Measurements from ENCODE around the gene SKI.

The SKI gene

DNA sequence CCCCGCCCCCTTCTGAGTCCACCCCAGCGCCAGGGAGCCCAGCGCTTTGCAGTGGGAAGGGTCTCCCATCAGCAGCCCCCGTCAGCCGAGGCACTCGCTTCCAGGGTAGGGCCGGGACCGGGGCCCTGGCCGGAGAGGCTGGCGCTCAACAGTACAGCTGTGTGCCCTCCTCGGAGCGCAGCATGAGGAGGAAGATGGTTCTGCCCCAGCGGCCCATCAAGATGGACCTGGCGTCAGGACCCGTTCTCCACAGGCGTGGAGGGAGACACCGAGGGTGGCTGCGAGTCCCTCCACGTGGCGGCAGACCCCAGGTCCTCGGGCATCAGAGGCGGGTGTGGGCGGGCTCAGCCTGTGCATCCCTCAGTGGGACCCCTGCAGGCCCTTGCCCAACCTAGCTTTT, 109.0 kb downstream of the SKI start:
- no peak for DNase-seq
- H3K27me3 ChIP-seq (replicated peaks in 2 of 5; ENCODE audit: control insufficient read depth in 4 of 5, insufficient read depth in 5 of 5, low read length in 4 of 5), result peaks cover 0 to 1% (median 0%) of the 10 kb centered on the region in 5 experiments
- no peaks in the 10 kb centered on the region for H3K9me3 ChIP-seq (ENCODE audit: control extremely low read depth in 1 of 5, control insufficient read depth in 4 of 5, insufficient read depth in 2 of 5, low read depth in 1 of 5, low read length in 4 of 5)
- H3K36me3 ChIP-seq (ENCODE audit: control insufficient read depth in 4 of 4, insufficient read depth in 4 of 4, low read length in 3 of 4), result no peaks in the 10 kb centered on the region
- ChIA-PET POLR2A (no interaction called here), CTCF (no interaction called here)
- no peak overlapping the region for H3K27ac ChIP-seq (ENCODE audit: insufficient read depth in 1 of 2, low read depth in 1 of 2, low read length in 2 of 2, poor library complexity in 1 of 2, severe bottlenecking in 2 of 2)
- no peaks in the 10 kb centered on the region for H3K4me1 ChIP-seq (ENCODE audit: control extremely low read depth in 1 of 4, control insufficient read depth in 4 of 4, insufficient read depth in 4 of 4, low read length in 3 of 4)
- WGBS (ENCODE audit: insufficient coverage), result 97% methylated on average over 19 of the region's 23 CpGs
- no peak overlapping the region for H3K4me3 ChIP-seq (ENCODE audit: control insufficient read depth in 1 of 7, extremely low read depth in 1 of 7, insufficient read depth in 4 of 7, low read depth in 2 of 7, low read length in 6 of 7)

DNA sequence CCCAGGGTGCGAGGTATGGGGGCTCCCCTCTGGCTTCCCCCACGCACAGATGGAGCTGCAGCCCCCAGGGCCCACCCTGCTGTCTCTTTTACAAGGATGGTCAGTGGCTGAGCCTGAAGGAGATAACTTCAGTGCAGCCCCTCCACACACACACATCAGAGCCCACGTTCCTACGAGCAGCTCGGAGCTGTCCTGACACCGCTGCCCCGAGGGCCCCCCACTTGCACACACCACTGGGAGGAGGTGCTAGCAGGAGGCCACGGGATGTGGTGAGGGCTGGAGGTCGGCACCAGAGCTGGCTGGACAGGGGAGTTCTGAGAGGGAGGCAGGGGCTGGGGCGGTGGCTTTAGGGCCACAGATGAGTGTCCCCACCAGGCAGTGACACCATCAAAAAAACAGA, 109.4 kb downstream of the SKI start:
- POLR2A ChIA-PET, result no interaction called here
- no peak for DNase-seq
- Histone ChIP-seq H3K4me3 (ENCODE audit: control insufficient read depth in 1 of 7, extremely low read depth in 1 of 7, insufficient read depth in 4 of 7, low read depth in 2 of 7, low read length in 6 of 7) (no peak overlapping the region), H3K27ac (ENCODE audit: insufficient read depth in 1 of 2, low read depth in 1 of 2, low read length in 2 of 2, poor library complexity in 1 of 2, severe bottlenecking in 2 of 2) (no peak overlapping the region), H3K4me1 (ENCODE audit: control extremely low read depth in 1 of 4, control insufficient read depth in 4 of 4, insufficient read depth in 4 of 4, low read length in 3 of 4) (no peaks in the 10 kb centered on the region), H3K36me3 (ENCODE audit: control insufficient read depth in 4 of 4, insufficient read depth in 4 of 4, low read length in 3 of 4) (no peaks in the 10 kb centered on the region), H3K27me3 (replicated peaks in 2 of 5; ENCODE audit: control insufficient read depth in 4 of 5, insufficient read depth in 5 of 5, low read length in 4 of 5) (peaks cover 0 to 1% (median 0%) of the 10 kb centered on the region in 5 experiments), H3K9me3 (ENCODE audit: control extremely low read depth in 1 of 5, control insufficient read depth in 4 of 5, insufficient read depth in 2 of 5, low read depth in 1 of 5, low read length in 4 of 5) (no peaks in the 10 kb centered on the region)
- CTCF ChIA-PET, result no interaction called here
- WGBS (ENCODE audit: insufficient coverage), result 92% methylated on average over 3 of the region's 10 CpGs

DNA sequence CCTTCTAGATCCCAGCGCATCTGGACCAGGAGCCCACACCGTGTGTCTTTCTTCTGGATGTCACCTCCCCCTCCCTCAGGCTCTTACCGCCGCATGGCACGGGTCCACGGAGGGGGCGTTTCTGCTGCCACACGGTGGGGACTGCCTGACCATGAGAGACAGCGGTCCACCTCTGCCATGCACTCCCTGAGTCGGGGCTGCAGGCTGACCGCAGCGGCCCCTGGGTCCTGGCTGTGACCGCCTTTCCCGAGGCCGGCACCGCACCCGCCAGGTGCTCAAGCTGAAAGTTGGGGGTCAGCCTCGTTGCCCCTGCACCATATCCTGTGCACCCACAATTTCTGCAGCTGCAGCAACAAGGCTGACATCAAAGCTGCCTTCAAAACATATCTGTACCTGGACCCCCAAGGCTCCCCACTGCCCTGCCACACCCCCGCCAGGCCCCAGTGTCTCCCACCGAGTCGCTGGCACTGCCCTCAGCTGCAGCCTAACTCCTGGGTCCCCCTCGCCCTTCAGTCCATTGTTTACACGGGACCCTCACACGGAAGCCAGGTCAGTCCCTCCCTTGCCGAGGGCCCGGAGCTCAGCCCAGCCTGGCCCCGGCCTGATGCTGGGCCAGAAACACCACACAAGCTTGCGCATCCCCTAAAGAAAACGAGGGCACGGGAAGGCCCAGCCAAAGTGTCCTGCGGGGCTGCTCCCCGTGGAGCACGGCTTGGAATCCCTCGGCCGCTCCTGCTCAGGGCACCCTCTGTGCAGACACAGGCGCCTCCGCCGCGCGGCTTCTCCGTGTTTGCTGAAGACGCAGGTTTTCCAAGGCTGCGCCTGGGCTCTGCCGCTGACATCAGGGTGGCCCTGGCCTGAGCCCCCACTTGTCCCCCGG, 111.3 kb downstream of the SKI start:
- Histone ChIP-seq H3K9me3 (ENCODE audit: control extremely low read depth in 1 of 5, control insufficient read depth in 4 of 5, insufficient read depth in 2 of 5, low read depth in 1 of 5, low read length in 4 of 5) (no peaks in the 10 kb centered on the region), H3K27ac (ENCODE audit: insufficient read depth in 1 of 2, low read depth in 1 of 2, low read length in 2 of 2, poor library complexity in 1 of 2, severe bottlenecking in 2 of 2) (no peak overlapping the region), H3K36me3 (ENCODE audit: control insufficient read depth in 4 of 4, insufficient read depth in 4 of 4, low read length in 3 of 4) (no peaks in the 10 kb centered on the region), H3K4me3 (ENCODE audit: control insufficient read depth in 1 of 7, extremely low read depth in 1 of 7, insufficient read depth in 4 of 7, low read depth in 2 of 7, low read length in 6 of 7) (no peak overlapping the region), H3K27me3 (replicated peaks in 2 of 5; ENCODE audit: control insufficient read depth in 4 of 5, insufficient read depth in 5 of 5, low read length in 4 of 5) (peaks cover 0 to 1% (median 0%) of the 10 kb centered on the region in 5 experiments), H3K4me1 (ENCODE audit: control extremely low read depth in 1 of 4, control insufficient read depth in 4 of 4, insufficient read depth in 4 of 4, low read length in 3 of 4) (no peaks in the 10 kb centered on the region)
- DNase-seq, result no peak
- ChIA-PET CTCF (no interaction called here), POLR2A (no interaction called here)
- 93% methylated on average over 38 of the region's 45 CpGs for WGBS (ENCODE audit: insufficient coverage)

DNA sequence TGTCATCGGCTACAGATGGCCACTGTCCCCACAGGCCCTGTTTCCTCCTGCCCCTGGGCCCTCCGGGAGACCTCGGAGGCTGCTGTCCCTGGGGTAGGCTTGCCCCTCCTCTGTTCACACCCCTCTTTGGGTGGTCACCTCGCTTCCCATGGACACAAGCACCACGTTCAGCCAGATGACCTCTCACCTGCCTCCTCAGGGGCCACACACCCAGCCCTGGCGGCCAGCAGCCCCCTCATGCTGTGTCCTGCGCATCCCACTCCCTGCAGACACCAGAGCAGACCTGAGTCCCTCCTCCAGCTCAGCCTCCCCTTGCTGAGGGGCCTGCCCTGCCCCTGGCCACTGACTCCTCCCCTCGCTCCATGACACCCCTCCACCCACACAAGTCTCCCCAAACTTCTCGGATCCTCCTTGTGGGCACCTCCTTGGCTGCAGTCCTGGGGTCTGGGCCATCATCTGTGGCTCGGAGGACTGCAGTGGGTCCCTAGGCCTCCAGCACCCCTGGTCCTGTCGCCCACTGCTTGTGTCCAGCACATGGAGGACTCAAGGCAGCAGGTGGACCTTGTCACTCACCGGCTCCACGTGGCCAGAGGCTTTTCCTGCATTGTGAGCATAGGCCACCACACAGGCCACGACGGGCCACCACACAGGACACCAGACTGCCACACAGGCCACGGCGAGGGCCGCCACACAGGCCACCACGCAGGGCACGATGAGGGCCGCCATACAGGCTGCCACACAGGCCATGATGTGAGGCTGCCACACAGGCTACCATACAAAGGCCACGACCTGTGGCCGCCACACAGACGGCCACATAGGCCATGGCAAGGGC, 112.2 kb downstream of the SKI start:
- Histone ChIP-seq H3K27ac (ENCODE audit: insufficient read depth in 1 of 2, low read depth in 1 of 2, low read length in 2 of 2, poor library complexity in 1 of 2, severe bottlenecking in 2 of 2) (no peak overlapping the region), H3K9me3 (ENCODE audit: control extremely low read depth in 1 of 5, control insufficient read depth in 4 of 5, insufficient read depth in 2 of 5, low read depth in 1 of 5, low read length in 4 of 5) (no peaks in the 10 kb centered on the region), H3K4me3 (ENCODE audit: control insufficient read depth in 1 of 7, extremely low read depth in 1 of 7, insufficient read depth in 4 of 7, low read depth in 2 of 7, low read length in 6 of 7) (no peak overlapping the region), H3K36me3 (ENCODE audit: control insufficient read depth in 4 of 4, insufficient read depth in 4 of 4, low read length in 3 of 4) (no peaks in the 10 kb centered on the region), H3K4me1 (ENCODE audit: control extremely low read depth in 1 of 4, control insufficient read depth in 4 of 4, insufficient read depth in 4 of 4, low read length in 3 of 4) (no peaks in the 10 kb centered on the region), H3K27me3 (replicated peaks in 2 of 5; ENCODE audit: control insufficient read depth in 4 of 5, insufficient read depth in 5 of 5, low read length in 4 of 5) (peaks cover 0 to 1% (median 0%) of the 10 kb centered on the region in 5 experiments)
- POLR2A ChIA-PET, result no interaction called here
- CTCF ChIA-PET, result no interaction called here
- WGBS (ENCODE audit: insufficient coverage), result 97% methylated on average over 21 of the region's 24 CpGs
- no peak for DNase-seq

DNA sequence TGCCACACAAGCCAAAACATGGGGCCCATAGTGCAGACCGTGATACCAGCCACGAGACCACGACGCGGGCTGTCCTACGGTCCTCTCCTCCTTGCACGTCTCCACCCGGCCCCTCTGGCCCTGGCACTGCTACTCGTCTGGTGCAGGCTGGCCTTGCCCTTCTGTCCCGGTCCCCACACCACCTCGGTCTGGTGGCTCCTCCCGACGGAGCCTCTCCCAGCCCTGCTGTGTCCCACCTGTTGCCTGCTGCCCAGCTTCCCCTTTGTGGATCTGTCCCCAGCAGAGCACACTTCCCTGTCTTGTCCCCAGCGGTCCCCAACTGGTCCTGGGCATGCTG, 112.8 kb downstream of the SKI start:
- CTCF ChIA-PET, result no interaction called here
- no peaks in the 10 kb centered on the region for H3K9me3 ChIP-seq (ENCODE audit: control extremely low read depth in 1 of 5, control insufficient read depth in 4 of 5, insufficient read depth in 2 of 5, low read depth in 1 of 5, low read length in 4 of 5)
- WGBS (ENCODE audit: insufficient coverage), result 97% methylated on average over 14 of the region's 14 CpGs

DNA sequence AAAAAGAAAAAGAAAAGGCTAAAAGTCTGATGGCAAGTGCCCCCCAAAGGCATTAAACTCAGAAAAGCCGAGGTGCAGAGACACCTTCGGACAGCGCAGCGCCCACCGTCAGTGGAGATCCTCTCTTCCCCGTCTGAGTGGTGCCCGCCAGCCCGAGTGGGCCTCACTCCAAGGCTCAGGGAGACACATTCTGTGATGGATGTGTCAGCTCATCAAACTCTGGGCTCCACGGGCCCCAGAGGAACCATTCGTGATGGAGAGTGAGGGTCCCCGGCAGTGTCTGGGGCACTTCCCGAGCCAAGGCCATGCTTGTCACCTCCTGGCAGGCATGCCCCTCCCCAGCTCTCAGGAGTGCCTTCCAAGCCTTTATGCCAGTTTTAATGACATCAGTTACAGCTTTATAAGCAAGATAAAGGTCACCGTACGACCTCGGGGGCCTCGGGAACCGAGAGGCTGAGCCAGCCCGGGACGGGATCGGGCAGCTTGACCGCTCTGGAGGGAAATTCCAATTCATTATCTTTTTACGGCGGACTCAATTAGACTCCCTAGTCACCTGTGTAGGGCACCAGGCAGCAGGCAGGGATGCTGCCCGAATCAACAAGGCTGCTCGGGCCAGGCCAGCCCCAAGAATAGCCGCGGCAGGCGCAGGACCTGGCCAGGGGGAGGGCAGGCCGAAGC, 113.7 kb downstream of the SKI start:
- WGBS (ENCODE audit: insufficient coverage), result 94% methylated on average over 29 of the region's 29 CpGs
- H3K27me3 ChIP-seq (replicated peaks in 2 of 5; ENCODE audit: control insufficient read depth in 4 of 5, insufficient read depth in 5 of 5, low read length in 4 of 5), result peaks cover 0 to 1% (median 0%) of the 10 kb centered on the region in 5 experiments
- H3K4me1 ChIP-seq (ENCODE audit: control extremely low read depth in 1 of 4, control insufficient read depth in 4 of 4, insufficient read depth in 4 of 4, low read length in 3 of 4), result no peaks in the 10 kb centered on the region
- H3K27ac ChIP-seq (ENCODE audit: insufficient read depth in 1 of 2, low read depth in 1 of 2, low read length in 2 of 2, poor library complexity in 1 of 2, severe bottlenecking in 2 of 2), result no peak overlapping the region
- ChIA-PET POLR2A (no interaction called here), CTCF (no interaction called here)
- no peaks in the 10 kb centered on the region for H3K36me3 ChIP-seq (ENCODE audit: control insufficient read depth in 4 of 4, insufficient read depth in 4 of 4, low read length in 3 of 4)
- no peak for DNase-seq
- no peak overlapping the region for H3K4me3 ChIP-seq (ENCODE audit: control insufficient read depth in 1 of 7, extremely low read depth in 1 of 7, insufficient read depth in 4 of 7, low read depth in 2 of 7, low read length in 6 of 7)
- H3K9me3 ChIP-seq (ENCODE audit: control extremely low read depth in 1 of 5, control insufficient read depth in 4 of 5, insufficient read depth in 2 of 5, low read depth in 1 of 5, low read length in 4 of 5), result no peaks in the 10 kb centered on the region

More for the DNA sequence above, 112.8 kb downstream of the SKI start:
- H3K36me3 ChIP-seq (ENCODE audit: control insufficient read depth in 4 of 4, insufficient read depth in 4 of 4, low read length in 3 of 4), result no peaks in the 10 kb centered on the region
- no peak for DNase-seq
- no peaks in the 10 kb centered on the region for H3K4me1 ChIP-seq (ENCODE audit: control extremely low read depth in 1 of 4, control insufficient read depth in 4 of 4, insufficient read depth in 4 of 4, low read length in 3 of 4)
- POLR2A ChIA-PET, result no interaction called here
- H3K4me3 ChIP-seq (ENCODE audit: control insufficient read depth in 1 of 7, extremely low read depth in 1 of 7, insufficient read depth in 4 of 7, low read depth in 2 of 7, low read length in 6 of 7), result no peak overlapping the region
- peaks cover 0 to 1% (median 0%) of the 10 kb centered on the region in 5 experiments for H3K27me3 ChIP-seq (replicated peaks in 2 of 5; ENCODE audit: control insufficient read depth in 4 of 5, insufficient read depth in 5 of 5, low read length in 4 of 5)
- H3K27ac ChIP-seq (ENCODE audit: insufficient read depth in 1 of 2, low read depth in 1 of 2, low read length in 2 of 2, poor library complexity in 1 of 2, severe bottlenecking in 2 of 2), result no peak overlapping the region
